HG03095 (cell line): ENCODE measurements around the gene NOC2L.

Experiments used
- ATAC-seq: cut with Tn5 transposase; IDR thresholded peaks from one replicate; pipeline ENCODE4 v1.9.1; 2021; ENCODE audit warnings: moderate library complexity; ENCODE audit not compliant: unreplicated experiment

Gene NOC2L

GRCh38 chr1:958823-959730 lies at the start of gene NOC2L:
TSS of gene NOC2L (minus strand) at chr1:959256. CDS start at chr1:959240, 16 bp downstream.
- peak; percentile 52 for ATAC-seq

GRCh38 chr1:1006305-1007159 lies 47.5 kb upstream of the NOC2L start:
- no peak for ATAC-seq

GRCh38 chr1:1005774-1006304 lies 46.8 kb upstream of the NOC2L start:
- no peak for ATAC-seq

- no peak for ATAC-seq
Measured at GRCh38 chr1:1004780-1005697, 46.0 kb upstream of the NOC2L start.

- ATAC-seq: no peak
Measured at GRCh38 chr1:1004420-1004779, 45.3 kb upstream of the NOC2L start.

- no peak for ATAC-seq
Measured at GRCh38 chr1:1003618-1004419, 44.8 kb upstream of the NOC2L start.

GRCh38 chr1:1001057-1001783 lies 42.2 kb upstream of the NOC2L start:
- ATAC-seq: no peak

GRCh38 chr1:1000357-1001056 lies 41.5 kb upstream of the NOC2L start:
- no peak for ATAC-seq

GRCh38 chr1:999725-1000356 lies 40.8 kb upstream of the NOC2L start, which contains the start of gene HES4:
TSS of gene HES4 (minus strand) at chr1:1000097. CDS start at chr1:999973, 124 bp downstream.
- ATAC-seq: no peak

GRCh38 chr1:998995-999724 lies 40.1 kb upstream of the NOC2L start:
- no peak for ATAC-seq

GRCh38 chr1:998745-998994 lies 39.6 kb upstream of the NOC2L start:
- ATAC-seq: no peak

GRCh38 chr1:997993-998744 lies 39.1 kb upstream of the NOC2L start:
- ATAC-seq: no peak

GRCh38 chr1:997713-997992 lies 38.6 kb upstream of the NOC2L start:
- ATAC-seq: no peak

- no peak for ATAC-seq
Measured at GRCh38 chr1:996851-997712, 38.0 kb upstream of the NOC2L start.

- no peak for ATAC-seq
Measured at GRCh38 chr1:995665-996633, 36.9 kb upstream of the NOC2L start.
